ENCODE measurements around the gene OASL. TPM values are rescaled to one million over a fixed set of nuclear protein-coding genes. Genes with fewer than 3 reads are reported as not detected.
A peak's percentile ranks its signal among the peaks of the same experiment; 100 is the strongest.

The OASL gene
- polyA plus RNA-seq, 3 donors, result 9.9 to 14.9 (median 13.4) TPM

GRCh38 chr12:120971299-120972180 is 67.5 kb downstream of the OASL start:
- 39% methylated on average over 7 of the region's 13 CpGs for WGBS (ENCODE audit: insufficient coverage)
- peak overlapping the region in 2 of 7 donors; percentile 1 to 61 for H3K27ac Mint-ChIP-seq
- H3K4me3 Mint-ChIP-seq, result peak overlapping the region in 1 of 2 donors; percentile 35

DNA sequence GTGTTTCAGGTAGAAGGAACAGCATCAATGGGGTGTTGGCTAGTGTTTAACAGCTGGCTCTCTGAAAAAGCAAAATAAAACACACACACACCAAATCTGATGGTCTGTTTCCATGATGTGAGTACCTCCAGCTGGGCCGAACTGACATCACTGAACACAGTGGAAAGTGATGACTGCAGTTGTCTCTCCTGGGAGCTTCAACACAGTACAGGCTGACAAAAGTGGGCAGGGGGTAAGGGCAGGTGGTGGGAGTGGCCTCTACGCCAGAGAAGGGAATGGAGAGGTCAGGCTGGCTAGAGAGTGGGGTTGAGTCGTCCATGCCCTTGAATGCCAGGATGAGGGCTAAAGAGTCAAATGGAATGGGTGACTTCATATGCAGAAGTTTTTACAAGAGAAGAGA is 68.7 kb downstream of the OASL start:
- Mint-ChIP-seq H3K9me3 (no peaks in the 10 kb centered on the region), H3K27me3 (ENCODE audit: low read depth in 3 of 3) (peaks cover 0 to 3% (median 0%) of the 10 kb centered on the region in 3 donors), H3K27ac (no peak overlapping the region), H3K4me3 (no peak overlapping the region), H3K36me3 (no peaks in the 10 kb centered on the region), H3K4me1 (peaks cover 14% of the 10 kb centered on the region)
- Histone ChIP-seq H3K36me3 (replicated peaks in 1 of 2; ENCODE audit: control insufficient read depth in 1 of 2, insufficient read depth in 2 of 2, low read length in 2 of 2) (no peaks in the 10 kb centered on the region), H3K4me3 (replicated peaks in 1 of 3; ENCODE audit: low read depth in 2 of 3, low read length in 3 of 3) (no peak overlapping the region), H2AFZ (ENCODE audit: insufficient read depth, low read depth, low read length, poor library complexity, severe bottlenecking) (no peak overlapping the region), H3K27me3 (ENCODE audit: control insufficient read depth in 2 of 2, insufficient read depth in 2 of 2, low read length in 2 of 2) (no peaks in the 10 kb centered on the region), H3K9ac (ENCODE audit: insufficient read depth, low read length, poor library complexity, severe bottlenecking) (no peak overlapping the region), H3K4me1 (ENCODE audit: control insufficient read depth in 1 of 2, insufficient read depth in 2 of 2, low read length in 2 of 2) (peaks cover 10 to 14% of the 10 kb centered on the region in 2 donors), H3K9me3 (replicated peaks in 1 of 2; ENCODE audit: control insufficient read depth in 1 of 2, insufficient read depth in 1 of 2, low read length in 2 of 2) (no peaks in the 10 kb centered on the region), H3K79me2 (ENCODE audit: insufficient read depth, low read length) (no peaks in the 10 kb centered on the region), H3K4me2 (replicated peaks; ENCODE audit: extremely low read depth, low read length, poor library complexity, severe bottlenecking) (no peak overlapping the region), H3K27ac (ENCODE audit: low read depth in 1 of 2, low read length in 2 of 2) (no peak overlapping the region), H4K20me1 (ENCODE audit: insufficient read depth, low read length) (no peaks in the 10 kb centered on the region)
- intact Hi-C loops (cut with micrococcal nuclease), result loop anchor here (5.0 to 10.0 kb wide), 3 partner anchors 326 to 388 kb away; partner anchors contain the start of genes CABP1 (in 2 of the 2) and POP5 (in 1 of the 2)
- DNase-seq, result no peak
- TF ChIP-seq, protein P1, sequence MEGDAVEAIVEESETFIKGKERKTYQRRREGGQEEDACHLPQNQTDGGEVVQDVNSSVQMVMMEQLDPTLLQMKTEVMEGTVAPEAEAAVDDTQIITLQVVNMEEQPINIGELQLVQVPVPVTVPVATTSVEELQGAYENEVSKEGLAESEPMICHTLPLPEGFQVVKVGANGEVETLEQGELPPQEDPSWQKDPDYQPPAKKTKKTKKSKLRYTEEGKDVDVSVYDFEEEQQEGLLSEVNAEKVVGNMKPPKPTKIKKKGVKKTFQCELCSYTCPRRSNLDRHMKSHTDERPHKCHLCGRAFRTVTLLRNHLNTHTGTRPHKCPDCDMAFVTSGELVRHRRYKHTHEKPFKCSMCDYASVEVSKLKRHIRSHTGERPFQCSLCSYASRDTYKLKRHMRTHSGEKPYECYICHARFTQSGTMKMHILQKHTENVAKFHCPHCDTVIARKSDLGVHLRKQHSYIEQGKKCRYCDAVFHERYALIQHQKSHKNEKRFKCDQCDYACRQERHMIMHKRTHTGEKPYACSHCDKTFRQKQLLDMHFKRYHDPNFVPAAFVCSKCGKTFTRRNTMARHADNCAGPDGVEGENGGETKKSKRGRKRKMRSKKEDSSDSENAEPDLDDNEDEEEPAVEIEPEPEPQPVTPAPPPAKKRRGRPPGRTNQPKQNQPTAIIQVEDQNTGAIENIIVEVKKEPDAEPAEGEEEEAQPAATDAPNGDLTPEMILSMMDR (IDR thresholded peaks at IDR 0.05), result no peak
- WGBS (ENCODE audit: insufficient coverage), result 94% methylated on average over 3 of the region's 3 CpGs

More at GRCh38 chr12:120971299-120972180, 67.5 kb downstream of the OASL start:
- Histone ChIP-seq H3K4me1 (ENCODE audit: control insufficient read depth in 1 of 2, insufficient read depth in 2 of 2, low read length in 2 of 2) (peaks cover 10 to 14% of the 10 kb centered on the region in 2 donors), H3K9ac (ENCODE audit: insufficient read depth, low read length, poor library complexity, severe bottlenecking) (no peak overlapping the region), H3K4me3 (replicated peaks in 1 of 3; ENCODE audit: low read depth in 2 of 3, low read length in 3 of 3) (no peak overlapping the region), H4K20me1 (ENCODE audit: insufficient read depth, low read length) (no peaks in the 10 kb centered on the region), H2AFZ (ENCODE audit: insufficient read depth, low read depth, low read length, poor library complexity, severe bottlenecking) (peak overlapping the region; percentile 39), H3K36me3 (replicated peaks in 1 of 2; ENCODE audit: control insufficient read depth in 1 of 2, insufficient read depth in 2 of 2, low read length in 2 of 2) (no peaks in the 10 kb centered on the region), H3K27me3 (ENCODE audit: control insufficient read depth in 2 of 2, insufficient read depth in 2 of 2, low read length in 2 of 2) (no peaks in the 10 kb centered on the region), H3K4me2 (replicated peaks; ENCODE audit: extremely low read depth, low read length, poor library complexity, severe bottlenecking) (no peak overlapping the region), H3K79me2 (ENCODE audit: insufficient read depth, low read length) (no peaks in the 10 kb centered on the region), H3K27ac (ENCODE audit: low read depth in 1 of 2, low read length in 2 of 2) (no peak overlapping the region), H3K9me3 (replicated peaks in 1 of 2; ENCODE audit: control insufficient read depth in 1 of 2, insufficient read depth in 1 of 2, low read length in 2 of 2) (no peaks in the 10 kb centered on the region)
- Mint-ChIP-seq H3K36me3 (no peaks in the 10 kb centered on the region), H3K4me1 (peaks cover 14% of the 10 kb centered on the region), H3K9me3 (no peaks in the 10 kb centered on the region), H3K27me3 (ENCODE audit: low read depth in 3 of 3) (peaks cover 0 to 3% (median 0%) of the 10 kb centered on the region in 3 donors)
- peak; percentile 44 to 65 (median 62) for DNase-seq
- intact Hi-C loops (cut with micrococcal nuclease), result loop anchor here (5.0 to 10.0 kb wide), 3 partner anchors 327 to 389 kb away; partner anchors contain the start of genes CABP1 (in 2 of the 2) and POP5 (in 1 of the 2)
- TF ChIP-seq, protein P1 (IDR thresholded peaks at IDR 0.05), result peak; percentile 79

Small RNAs within 50 kb of the gene (small RNA-seq; reads per million reads assigned to genes)
- 1.2 reads per million for gene AC079602.2 (ENCODE audit: insufficient read length, low read depth)

Other genes with a start within 250 kb of the OASL start
- 10 to 100 TPM; 14.5 to 18.6 (median 18.5) TPM for gene SPPL3, start 134.9 kb downstream of the OASL start, polyA plus RNA-seq
- under 1 TPM in 1 of 3 donors, not detected in 2; 0.03 TPM for gene HNF1A, start 60.7 kb downstream of the OASL start, polyA plus RNA-seq
- gene C12orf43, start 22.8 kb downstream of the OASL start, polyA plus RNA-seq, result 10 to 100 TPM in 1 of 3 donors, 1 to 10 TPM in 2; 7.2 to 10.9 (median 9.6) TPM
- 10 to 100 TPM; 12.3 to 66.3 (median 20.5) TPM for gene P2RX7, start 93.6 kb upstream of the OASL start, polyA plus RNA-seq
- gene P2RX4, start 170.9 kb upstream of the OASL start, polyA plus RNA-seq, result 10 to 100 TPM; 61.8 to 87.7 (median 74.7) TPM

Measured in CD14-positive monocyte (primary cell).